ENCODE data around the gene MEN1.

MEN1 gene

DNA sequence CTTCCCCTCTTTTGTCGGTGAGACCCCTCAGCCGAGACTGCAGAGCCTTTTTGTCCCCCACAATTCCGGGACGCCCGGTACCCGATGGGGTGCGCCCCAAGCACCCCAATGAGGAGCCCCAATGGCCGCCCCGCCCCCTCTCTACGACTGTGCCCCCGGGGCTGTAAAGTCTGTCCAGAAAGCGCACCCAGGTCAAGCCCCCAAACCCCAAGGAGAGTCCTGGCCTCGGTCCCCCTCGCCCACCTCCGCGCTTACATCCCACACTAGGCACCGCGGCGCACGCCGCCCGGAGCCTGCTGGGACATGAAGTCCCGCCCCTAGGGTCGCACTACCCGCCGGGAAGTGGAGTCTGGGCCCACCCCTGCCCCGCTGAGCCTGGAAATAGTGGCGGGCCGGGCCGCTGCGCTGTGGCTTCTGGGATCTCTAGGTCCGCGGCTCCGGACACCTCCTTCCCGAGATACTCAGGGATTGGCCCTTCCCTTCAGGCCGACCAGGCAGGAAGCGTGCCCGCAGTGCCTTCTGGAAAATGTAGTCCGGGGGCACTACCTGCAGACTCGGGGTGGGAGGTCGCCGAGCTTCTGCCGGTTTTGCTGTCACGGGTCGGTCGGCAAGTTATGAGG lies at the start of gene MEN1:
Gene MEN1, minus strand, starts transcription at position 281 of the 620 bp plus-strand sequence. CDS start 442 bp downstream, outside the sequence.
- no peak for FAIRE-seq
- TF ChIP-seq, protein P1, sequence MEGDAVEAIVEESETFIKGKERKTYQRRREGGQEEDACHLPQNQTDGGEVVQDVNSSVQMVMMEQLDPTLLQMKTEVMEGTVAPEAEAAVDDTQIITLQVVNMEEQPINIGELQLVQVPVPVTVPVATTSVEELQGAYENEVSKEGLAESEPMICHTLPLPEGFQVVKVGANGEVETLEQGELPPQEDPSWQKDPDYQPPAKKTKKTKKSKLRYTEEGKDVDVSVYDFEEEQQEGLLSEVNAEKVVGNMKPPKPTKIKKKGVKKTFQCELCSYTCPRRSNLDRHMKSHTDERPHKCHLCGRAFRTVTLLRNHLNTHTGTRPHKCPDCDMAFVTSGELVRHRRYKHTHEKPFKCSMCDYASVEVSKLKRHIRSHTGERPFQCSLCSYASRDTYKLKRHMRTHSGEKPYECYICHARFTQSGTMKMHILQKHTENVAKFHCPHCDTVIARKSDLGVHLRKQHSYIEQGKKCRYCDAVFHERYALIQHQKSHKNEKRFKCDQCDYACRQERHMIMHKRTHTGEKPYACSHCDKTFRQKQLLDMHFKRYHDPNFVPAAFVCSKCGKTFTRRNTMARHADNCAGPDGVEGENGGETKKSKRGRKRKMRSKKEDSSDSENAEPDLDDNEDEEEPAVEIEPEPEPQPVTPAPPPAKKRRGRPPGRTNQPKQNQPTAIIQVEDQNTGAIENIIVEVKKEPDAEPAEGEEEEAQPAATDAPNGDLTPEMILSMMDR (IDR thresholded peaks at IDR 0.05; ENCODE audit: insufficient read depth, missing control alignments) = no peak

GRCh38 chr11:64859542-64860414 lies 49.4 kb upstream of the MEN1 start:
- DNase-seq (ENCODE audit: insufficient read length, low spot score) (no peak), FAIRE-seq (no peak)
- TF ChIP-seq, protein P1 (IDR thresholded peaks at IDR 0.05; ENCODE audit: insufficient read depth, missing control alignments) = no peak

More for the DNA sequence above, at the start of gene MEN1:
- DNase-seq (ENCODE audit: insufficient read length, low spot score) = peak; percentile 98

DNA sequence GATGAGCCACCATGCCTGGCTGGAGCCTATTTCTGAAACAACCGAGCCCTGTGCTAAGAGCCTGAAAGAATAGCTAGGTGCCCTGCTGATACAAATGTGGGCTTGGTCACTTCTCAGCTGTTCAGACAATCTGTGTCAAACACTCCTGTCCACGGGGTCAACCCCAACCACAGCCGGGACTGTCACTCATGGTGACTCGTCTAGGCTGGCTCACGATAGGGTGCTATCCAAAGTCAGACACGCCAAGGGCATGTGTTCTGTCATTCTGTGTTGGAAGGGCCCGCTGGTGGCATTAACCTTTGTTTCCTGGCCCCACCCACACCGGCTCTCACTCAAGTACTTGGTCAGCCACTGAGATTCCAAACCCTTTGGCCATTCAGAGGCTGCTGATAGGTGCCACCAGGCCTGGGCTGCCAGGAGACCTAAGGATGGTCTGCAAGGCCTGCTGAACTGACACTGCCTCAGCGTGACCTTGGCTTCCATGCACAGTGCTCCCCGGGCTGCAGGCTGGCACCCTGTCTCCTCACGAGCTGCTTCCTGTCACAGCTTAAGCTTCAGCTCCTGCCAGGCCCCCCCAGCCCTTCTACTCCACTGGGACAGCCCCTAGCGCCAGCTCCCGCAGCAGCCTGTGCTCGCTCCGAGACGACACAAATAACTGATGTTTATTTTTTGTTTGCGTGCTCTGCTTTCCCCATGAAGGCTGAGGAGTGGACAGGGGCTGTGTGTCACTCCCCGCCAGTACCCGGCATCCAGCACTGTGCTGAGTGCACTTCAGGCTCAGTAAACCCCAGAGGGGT lies 48.3 kb upstream of the MEN1 start:
- DNase-seq (ENCODE audit: insufficient read length, low spot score) = no peak
- FAIRE-seq = no peak
- TF ChIP-seq, protein P1 (IDR thresholded peaks at IDR 0.05; ENCODE audit: insufficient read depth, missing control alignments) = no peak

- TF ChIP-seq, protein P1 (IDR thresholded peaks at IDR 0.05; ENCODE audit: insufficient read depth, missing control alignments) = no peak
- FAIRE-seq = no peak
Measured at GRCh38 chr11:64857485-64857884, 47.1 kb upstream of the MEN1 start.

DNA sequence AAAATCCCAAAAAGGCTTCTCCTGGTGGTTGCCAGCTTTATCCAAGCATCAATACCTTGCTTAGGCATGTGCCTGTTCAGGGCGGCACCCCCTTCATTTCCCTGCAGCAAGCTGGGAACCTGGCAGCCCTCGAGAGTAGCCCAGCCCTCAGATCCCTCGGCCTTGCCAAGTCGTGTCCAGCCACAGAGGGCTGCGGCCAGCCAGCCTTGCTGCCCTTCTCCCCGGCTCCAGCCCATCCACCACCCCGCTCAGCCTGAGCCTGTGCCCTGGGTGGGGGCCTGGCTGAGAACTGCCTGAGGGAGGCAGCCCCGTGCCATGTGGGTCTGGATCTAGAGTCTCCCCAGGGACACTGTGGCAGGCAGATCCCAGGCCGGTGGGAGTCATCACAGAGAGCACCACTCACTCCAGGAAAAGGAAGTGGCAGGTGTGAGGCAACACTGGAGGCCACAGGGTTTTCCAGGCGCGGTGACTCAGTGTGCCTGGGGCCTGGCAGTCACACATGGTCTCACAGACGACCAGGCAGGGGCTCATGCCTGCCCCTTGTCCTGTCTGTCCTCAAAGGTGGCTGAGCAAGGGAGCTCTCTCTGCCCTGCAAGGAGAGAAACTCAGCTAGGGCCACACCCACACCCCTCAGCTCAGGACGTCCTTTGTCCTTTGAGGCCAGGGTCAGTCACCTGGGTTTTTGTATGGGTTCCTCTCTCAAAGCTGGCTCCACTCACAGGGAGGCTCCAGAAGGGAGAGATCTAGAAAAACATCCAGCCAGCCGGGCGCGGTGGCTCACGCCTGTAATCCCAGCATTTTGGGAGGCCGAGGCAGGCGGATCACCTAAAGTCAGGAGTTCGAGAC lies 46.3 kb upstream of the MEN1 start:
- TF ChIP-seq, protein P1 (IDR thresholded peaks at IDR 0.05; ENCODE audit: insufficient read depth, missing control alignments) = no peak
- DNase-seq (ENCODE audit: insufficient read length, low spot score) (no peak), FAIRE-seq (no peak)

More at GRCh38 chr11:64857485-64857884, 47.1 kb upstream of the MEN1 start:
- DNase-seq (ENCODE audit: insufficient read length, low spot score) = no peak

DNA sequence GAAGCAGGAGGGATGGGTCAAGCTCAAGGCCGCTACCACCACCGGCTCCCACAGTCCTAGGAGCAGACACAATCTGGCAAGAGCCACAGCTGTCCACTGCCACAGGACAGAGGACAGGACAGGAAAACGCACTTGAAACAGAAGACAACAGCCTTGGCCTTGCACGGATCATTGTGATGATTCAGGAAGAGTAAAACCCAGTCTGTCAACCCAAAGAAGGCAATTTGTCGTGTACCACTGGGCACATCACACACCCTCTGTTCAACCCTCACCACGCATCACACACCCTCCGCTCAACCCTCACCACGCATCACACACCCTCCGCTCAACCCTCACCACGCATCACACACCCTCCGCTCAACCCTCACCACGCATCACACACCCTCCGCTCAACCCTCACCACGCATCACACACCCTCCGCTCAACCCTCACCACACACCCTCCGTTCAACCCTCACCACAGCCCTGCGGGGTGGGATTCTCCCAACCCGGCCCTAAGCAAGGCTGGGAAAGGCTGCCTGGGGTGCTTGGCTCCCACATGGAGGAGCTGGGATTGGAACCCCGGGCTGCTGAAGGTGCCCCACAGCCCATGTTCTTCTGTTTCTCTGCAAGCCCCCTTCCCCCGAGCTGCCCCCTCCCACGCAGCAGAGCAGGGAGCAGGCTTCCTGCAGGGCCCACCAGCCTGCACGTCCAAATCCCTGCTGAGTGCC lies 45.4 kb upstream of the MEN1 start:
- FAIRE-seq (no peak), DNase-seq (ENCODE audit: insufficient read length, low spot score) (no peak)
- TF ChIP-seq, protein P1 (IDR thresholded peaks at IDR 0.05; ENCODE audit: insufficient read depth, missing control alignments) = no peak
